NCI-H748 treated with DMSO at 0.1 percent for 48 hours (cell line): ENCODE results near the gene PCDHA9.
"Not testable (repeated sequence)": the region's sequence is repeated elsewhere in the genome, so short reads cannot be mapped to it uniquely, and the experiment has no call there.

Experiments used
- DNase-seq: peaks from one replicate; lab custom pipeline; 2025; lab: John Stamatoyannopoulos, UW

Gene PCDHA9

DNA sequence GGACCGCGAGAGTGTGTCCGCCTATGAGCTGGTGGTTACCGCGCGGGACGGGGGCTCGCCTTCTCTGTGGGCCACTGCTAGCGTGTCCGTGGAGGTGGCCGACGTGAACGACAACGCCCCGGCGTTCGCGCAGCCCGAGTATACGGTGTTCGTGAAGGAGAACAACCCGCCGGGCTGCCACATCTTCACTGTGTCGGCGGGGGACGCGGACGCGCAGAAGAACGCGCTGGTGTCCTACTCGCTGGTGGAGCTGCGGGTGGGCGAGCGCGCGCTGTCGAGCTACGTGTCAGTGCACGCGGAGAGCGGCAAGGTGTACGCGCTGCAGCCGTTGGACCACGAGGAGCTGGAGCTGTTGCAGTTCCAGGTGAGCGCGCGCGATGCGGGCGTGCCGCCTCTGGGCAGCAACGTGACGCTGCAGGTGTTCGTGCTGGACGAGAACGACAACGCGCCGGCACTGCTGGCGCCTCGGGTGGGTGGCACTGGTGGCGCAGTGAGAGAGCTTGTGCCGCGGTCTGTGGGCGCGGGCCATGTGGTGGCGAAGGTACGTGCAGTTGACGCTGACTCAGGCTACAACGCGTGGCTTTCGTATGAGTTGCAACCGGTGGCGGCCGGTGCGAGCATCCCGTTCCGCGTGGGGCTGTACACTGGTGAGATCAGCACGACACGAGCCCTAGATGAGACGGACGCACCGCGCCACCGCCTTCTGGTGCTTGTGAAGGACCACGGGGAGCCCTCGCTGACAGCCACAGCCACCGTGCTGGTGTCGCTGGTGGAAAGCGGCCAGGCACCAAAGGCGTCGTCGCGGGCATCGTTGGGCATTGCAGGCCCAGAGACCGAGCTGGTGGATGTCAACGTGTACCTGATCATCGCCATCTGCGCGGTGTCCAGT is 12.3 kb upstream of the PCDHA9 start:
- DNase-seq: no peak

DNA sequence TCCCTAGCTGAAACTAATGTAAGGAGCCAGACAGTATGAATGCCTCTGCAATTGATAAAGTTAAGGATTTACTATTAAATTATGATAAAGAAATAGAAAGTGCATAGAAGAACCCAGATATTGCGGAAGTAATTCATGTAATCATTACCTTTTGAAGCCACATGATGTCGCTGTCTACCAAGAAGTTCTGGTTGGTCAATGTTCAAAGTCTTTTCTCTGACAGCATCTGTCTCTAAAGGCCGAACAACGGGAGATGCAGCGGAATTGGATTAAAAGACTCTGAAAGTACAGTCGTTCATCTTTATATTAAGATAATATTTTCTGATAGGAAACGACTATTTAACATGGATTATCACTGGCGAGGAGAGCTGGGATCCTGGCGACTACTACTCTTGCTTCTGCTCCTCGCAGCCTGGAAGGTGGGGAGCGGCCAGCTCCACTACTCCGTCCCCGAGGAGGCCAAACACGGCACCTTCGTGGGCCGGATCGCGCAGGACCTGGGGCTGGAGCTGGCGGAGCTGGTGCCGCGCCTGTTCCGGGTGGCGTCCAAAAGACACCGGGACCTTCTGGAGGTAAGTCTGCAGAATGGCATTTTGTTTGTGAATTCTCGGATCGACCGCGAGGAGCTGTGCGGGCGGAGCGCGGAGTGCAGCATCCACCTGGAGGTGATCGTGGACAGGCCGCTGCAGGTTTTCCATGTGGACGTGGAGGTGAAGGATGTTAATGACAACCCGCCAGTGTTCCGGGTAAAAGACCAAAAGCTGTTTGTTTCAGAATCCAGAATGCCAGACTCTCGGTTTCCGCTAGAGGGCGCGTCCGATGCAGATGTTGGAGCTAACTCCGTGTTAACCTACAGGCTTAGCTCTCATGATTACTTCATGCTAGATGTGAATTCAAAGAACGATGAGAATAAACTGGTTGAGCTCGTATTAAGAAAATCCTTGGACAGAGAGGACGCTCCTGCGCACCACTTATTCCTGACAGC is 6.9 kb upstream of the PCDHA9 start, which contains the start of gene PCDHA8:
TSS of gene PCDHA8 (plus strand) at position 210 of the 985 bp plus-strand sequence. CDS start at position 345, 135 bp downstream.
- DNase-seq: peak; percentile 79

- no peak for DNase-seq
Observed at GRCh38 chr5:140842798-140843733, 5.1 kb upstream of the PCDHA9 start.

DNA sequence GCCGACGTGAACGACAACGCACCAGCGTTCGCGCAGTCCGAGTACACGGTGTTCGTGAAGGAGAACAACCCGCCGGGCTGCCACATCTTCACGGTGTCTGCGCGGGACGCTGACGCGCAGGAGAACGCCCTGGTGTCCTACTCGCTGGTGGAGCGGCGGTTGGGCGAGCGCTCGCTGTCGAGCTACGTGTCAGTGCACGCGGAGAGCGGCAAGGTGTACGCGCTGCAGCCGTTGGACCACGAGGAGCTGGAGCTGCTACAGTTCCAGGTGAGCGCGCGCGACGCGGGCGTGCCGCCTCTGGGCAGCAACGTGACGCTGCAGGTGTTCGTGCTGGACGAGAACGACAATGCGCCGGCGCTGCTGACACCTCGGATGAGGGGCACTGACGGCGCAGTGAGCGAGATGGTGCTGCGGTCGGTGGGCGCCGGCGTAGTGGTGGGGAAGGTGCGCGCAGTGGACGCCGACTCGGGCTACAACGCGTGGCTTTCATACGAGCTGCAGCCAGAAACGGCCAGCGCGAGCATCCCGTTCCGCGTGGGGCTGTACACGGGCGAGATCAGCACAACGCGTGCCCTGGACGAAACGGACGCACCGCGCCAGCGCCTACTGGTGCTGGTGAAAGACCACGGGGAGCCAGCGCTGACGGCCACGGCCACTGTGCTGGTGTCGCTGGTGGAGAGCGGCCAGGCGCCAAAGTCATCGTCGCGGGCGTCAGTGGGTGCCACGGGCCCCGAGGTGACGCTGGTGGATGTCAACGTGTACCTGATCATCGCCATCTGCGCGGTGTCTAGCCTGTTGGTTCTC is 1.9 kb downstream of the PCDHA9 start:
- DNase-seq: not testable (repeated sequence)

DNA sequence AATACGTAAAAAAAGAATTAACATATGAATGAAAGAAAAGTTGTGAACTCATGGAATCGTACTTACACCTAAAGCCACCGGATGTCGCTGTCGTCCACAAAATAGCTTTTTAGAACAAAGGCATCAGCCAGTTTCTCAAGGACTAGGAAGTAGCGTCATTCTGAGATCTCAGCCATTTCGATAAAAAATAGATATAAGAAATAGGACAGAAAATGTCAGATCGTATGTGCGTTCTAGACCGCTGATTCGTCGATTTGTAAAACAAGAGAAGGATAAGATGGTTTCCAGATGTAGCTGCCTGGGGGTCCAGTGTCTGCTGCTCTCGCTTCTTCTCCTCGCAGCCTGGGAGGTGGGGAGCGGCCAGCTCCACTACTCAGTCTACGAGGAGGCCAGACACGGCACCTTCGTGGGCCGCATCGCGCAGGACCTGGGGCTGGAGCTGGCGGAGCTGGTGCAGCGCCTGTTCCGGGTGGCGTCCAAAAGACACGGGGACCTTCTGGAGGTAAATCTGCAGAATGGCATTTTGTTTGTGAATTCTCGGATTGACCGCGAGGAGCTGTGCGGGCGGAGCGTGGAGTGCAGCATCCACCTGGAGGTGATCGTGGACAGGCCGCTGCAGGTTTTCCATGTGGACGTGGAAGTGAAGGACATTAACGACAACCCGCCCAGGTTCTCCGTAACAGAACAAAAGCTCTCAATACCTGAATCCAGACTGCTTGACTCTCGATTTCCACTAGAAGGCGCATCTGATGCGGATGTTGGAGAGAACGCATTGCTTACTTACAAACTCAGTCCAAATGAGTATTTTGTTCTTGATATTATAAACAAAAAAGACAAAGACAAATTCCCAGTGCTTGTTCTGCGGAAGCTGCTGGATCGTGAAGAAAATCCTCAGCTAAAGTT is 7.8 kb downstream of the PCDHA9 start, which contains the start of gene PCDHA10:
TSS of gene PCDHA10 (plus strand) at position 126 of the 903 bp plus-strand sequence. CDS start at position 278, 152 bp downstream.
- DNase-seq: no peak

GRCh38 chr5:140857177-140857986 is 9.2 kb downstream of the PCDHA9 start:
- no peak for DNase-seq

GRCh38 chr5:140857987-140858240 is 9.7 kb downstream of the PCDHA9 start:
- no peak for DNase-seq

- no peak for DNase-seq
Observed at GRCh38 chr5:140862441-140863295, 14.5 kb downstream of the PCDHA9 start.

DNA sequence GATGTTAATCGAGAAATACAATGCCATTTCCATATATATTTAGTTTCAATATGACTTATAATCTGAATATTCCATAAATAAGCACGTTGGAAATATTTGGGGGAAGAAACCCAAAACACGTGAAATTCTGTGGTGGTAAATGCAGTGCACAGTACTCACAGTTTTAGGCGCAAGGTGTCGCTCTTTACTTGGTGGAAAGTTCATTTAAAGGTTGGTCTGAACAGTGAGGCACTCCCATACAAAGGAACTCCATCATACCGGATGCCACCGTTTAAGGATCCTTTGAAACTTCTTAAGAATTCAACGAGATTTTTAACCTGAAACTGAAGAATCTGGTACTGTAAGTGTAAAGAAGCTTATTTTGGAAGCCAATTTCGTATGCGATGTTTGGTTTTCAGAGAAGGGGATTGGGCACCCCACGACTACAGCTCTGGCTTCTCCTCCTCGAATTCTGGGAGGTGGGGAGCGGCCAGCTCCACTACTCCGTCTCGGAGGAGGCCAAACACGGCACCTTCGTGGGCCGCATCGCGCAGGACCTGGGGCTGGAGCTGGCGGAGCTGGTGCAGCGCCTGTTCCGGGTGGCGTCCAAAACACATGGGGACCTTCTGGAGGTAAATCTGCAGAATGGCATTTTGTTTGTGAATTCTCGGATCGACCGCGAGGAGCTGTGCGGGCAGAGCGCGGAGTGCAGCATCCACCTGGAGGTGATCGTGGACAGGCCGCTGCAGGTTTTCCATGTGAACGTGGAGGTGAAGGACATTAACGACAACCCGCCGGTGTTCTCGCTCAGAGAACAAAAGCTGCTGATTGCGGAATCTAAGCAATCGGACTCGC is 20.8 kb downstream of the PCDHA9 start, which contains the start of gene PCDHA11:
TSS of gene PCDHA11 (plus strand) at position 237 of the 834 bp plus-strand sequence. CDS start at position 384, 147 bp downstream.
- peak; percentile 84 for DNase-seq

- no peak for DNase-seq
Observed at GRCh38 chr5:140869555-140869886, 21.3 kb downstream of the PCDHA9 start.

- DNase-seq: no peak
Observed at GRCh38 chr5:140870221-140871201, 22.3 kb downstream of the PCDHA9 start.

DNA sequence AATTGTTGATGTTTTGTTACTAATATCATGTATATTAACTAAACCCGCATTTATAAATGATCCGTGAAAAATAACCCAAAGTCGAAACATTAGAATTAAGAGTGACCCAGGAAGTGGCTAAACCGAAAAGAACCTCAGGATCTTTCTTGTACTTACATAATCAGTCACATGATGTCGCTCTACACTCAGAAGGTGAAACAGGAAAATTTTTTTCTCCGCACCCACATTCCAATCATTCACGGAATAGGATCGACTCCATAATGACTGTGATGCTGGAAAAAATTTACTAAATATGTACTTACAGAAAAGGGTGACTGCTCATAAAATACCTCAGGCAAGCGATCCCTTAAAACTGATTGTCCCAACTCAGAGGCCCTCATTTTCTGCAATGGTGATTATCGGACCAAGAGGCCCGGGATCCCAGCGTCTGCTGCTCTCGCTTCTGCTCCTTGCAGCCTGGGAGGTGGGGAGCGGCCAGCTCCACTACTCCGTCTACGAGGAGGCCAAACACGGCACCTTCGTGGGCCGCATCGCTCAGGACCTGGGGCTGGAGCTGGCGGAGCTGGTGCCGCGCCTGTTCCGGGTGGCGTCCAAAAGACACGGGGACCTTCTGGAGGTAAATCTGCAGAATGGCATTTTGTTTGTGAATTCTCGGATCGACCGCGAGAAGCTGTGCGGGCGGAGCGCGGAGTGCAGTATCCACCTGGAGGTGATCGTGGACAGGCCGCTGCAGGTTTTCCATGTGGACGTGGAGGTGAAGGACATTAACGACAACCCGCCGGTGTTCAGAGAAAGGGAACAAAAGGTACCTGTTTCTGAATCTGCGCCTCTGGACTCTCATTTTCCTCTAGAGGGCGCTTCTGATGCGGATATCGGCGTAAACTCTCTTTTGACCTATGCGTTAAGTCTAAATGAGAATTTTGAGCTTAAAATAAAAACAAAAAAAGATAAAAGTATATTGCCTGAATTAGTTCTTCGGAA is 27.2 kb downstream of the PCDHA9 start, which contains the start of gene PCDHA12:
TSS of gene PCDHA12 (plus strand) at position 224 of the 981 bp plus-strand sequence. CDS start at position 389, 165 bp downstream.
- no peak for DNase-seq

GRCh38 chr5:140876541-140877261 is 28.5 kb downstream of the PCDHA9 start:
- DNase-seq: not testable (repeated sequence)

- DNase-seq: no peak
Observed at GRCh38 chr5:140877262-140877581, 29.0 kb downstream of the PCDHA9 start.
